Vagina (tissue), 2 donors: ENCODE results near the gene CFAP46. TPM values are rescaled to one million over a fixed set of nuclear protein-coding genes. Genes with fewer than 3 reads are reported as not detected.

Experiments used
- DNase-seq, 2 donors: peaks; one replicate each; pipeline ENCODE4 v3.0.0-alpha.2; 2017; ENCODE audit errors: extremely low spot score in 2 of 2
- H3K27ac ChIP-seq: fragments of 200-600 bp; sonication (generic); one replicate; pipeline ENCODE4 v1.5.1; 2019
- H3K27me3 ChIP-seq: fragments of 200-600 bp; sonication (generic); one replicate; pipeline ENCODE4 v1.5.1; 2019
- H3K36me3 ChIP-seq, 2 donors: fragments of 200-600 bp; sonication (generic); one replicate each; pipeline ENCODE4 v1.5.1; 2017 to 2019
- H3K4me1 ChIP-seq: fragments of 200-600 bp; sonication (generic); one replicate; pipeline ENCODE4 v1.5.1; 2019
- H3K4me3 ChIP-seq, 2 donors: fragments of 200-600 bp; sonication (generic); 1 replicate in 1 of 2; 2 replicates in 1 of 2; pipeline ENCODE4 v1.5.1; 2016 to 2019
- H3K9me3 ChIP-seq: fragments of 200-600 bp; sonication (generic); one replicate; pipeline ENCODE4 v1.5.1; 2019
- POLR2A ChIP-seq, 2 donors: fragments of 450-650 bp; IDR thresholded peaks; one replicate each; pipeline ENCODE4 v1.6.1; 2017; ENCODE audit warnings: antibody characterized with exemption in 2 of 2, mild to moderate bottlenecking in 2 of 2, moderate library complexity in 2 of 2
- POLR2AphosphoS5 ChIP-seq, 2 donors: sonication (generic); formaldehyde crosslinking; IDR thresholded peaks; one replicate each; pipeline ENCODE4 v1.9.0; 2017; ENCODE audit warnings: antibody characterized with exemption in 2 of 2, mild to moderate bottlenecking in 2 of 2, low read depth in 1 of 2; ENCODE audit not compliant: insufficient read depth in 1 of 2
- intact Hi-C: fragments of 100-400 bp; cut with DNase I; formaldehyde crosslinking; loops from one replicate; pipeline ENCODE4 v1.15.1; 2023
- total RNA-seq: library from RNA; depleted of rRNA; stranded (reverse); fragments of >200 nt; gene quantifications from one replicate; pipeline ENCODE4 v1.2.3, GENCODE V29; 2016
- TF ChIP-seq, protein P1 (sequence below), 3 experiments: fragments of 450-650 bp in 2 of 3; fragments of 200-600 bp in 1 of 3; sonication (generic) in 1 of 3; IDR thresholded peaks; one replicate each; pipeline ENCODE4 v1.5.1; 2017 to 2019; ENCODE audit warnings: antibody characterized with exemption in 3 of 3, mild to moderate bottlenecking in 2 of 3, moderate library complexity in 2 of 3

CFAP46 gene
- total RNA-seq, 1 donor from 2014 or later = not detected

GRCh38 chr10:132947843-132948242 lies 5.5 kb upstream of the CFAP46 start:
- DNase-seq = no peak
- TF ChIP-seq, protein P1, sequence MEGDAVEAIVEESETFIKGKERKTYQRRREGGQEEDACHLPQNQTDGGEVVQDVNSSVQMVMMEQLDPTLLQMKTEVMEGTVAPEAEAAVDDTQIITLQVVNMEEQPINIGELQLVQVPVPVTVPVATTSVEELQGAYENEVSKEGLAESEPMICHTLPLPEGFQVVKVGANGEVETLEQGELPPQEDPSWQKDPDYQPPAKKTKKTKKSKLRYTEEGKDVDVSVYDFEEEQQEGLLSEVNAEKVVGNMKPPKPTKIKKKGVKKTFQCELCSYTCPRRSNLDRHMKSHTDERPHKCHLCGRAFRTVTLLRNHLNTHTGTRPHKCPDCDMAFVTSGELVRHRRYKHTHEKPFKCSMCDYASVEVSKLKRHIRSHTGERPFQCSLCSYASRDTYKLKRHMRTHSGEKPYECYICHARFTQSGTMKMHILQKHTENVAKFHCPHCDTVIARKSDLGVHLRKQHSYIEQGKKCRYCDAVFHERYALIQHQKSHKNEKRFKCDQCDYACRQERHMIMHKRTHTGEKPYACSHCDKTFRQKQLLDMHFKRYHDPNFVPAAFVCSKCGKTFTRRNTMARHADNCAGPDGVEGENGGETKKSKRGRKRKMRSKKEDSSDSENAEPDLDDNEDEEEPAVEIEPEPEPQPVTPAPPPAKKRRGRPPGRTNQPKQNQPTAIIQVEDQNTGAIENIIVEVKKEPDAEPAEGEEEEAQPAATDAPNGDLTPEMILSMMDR (IDR thresholded peaks at IDR 0.05) = no peak
- TF ChIP-seq POLR2AphosphoS5 (IDR thresholded peaks at IDR 0.05; ENCODE audit: insufficient read depth in 1 of 2, low read depth in 1 of 2) = no peak
- TF ChIP-seq POLR2A (IDR thresholded peaks at IDR 0.05) = no peak
- no peaks in the 10 kb centered on the region for H3K36me3 ChIP-seq
- H3K4me1 ChIP-seq = peaks cover 4% of the 10 kb centered on the region
- H3K4me3 ChIP-seq = no peak overlapping the region
- H3K27ac ChIP-seq = no peak overlapping the region
- intact Hi-C loops = no loop called here
- H3K27me3 ChIP-seq = no peaks in the 10 kb centered on the region
- no peaks in the 10 kb centered on the region for H3K9me3 ChIP-seq

GRCh38 chr10:132946806-132947546 lies 4.6 kb upstream of the CFAP46 start:
- Histone ChIP-seq H3K36me3 (no peaks in the 10 kb centered on the region), H3K4me3 (no peak overlapping the region), H3K9me3 (no peaks in the 10 kb centered on the region), H3K27me3 (no peaks in the 10 kb centered on the region), H3K4me1 (peaks cover 13% of the 10 kb centered on the region), H3K27ac (no peak overlapping the region)
- TF ChIP-seq, protein P1 (IDR thresholded peaks at IDR 0.05) = no peak
- TF ChIP-seq POLR2A (IDR thresholded peaks at IDR 0.05) = no peak
- no peak for TF ChIP-seq POLR2AphosphoS5 (IDR thresholded peaks at IDR 0.05; ENCODE audit: insufficient read depth in 1 of 2, low read depth in 1 of 2)
- no peak for DNase-seq
- intact Hi-C loops = no loop called here

DNA sequence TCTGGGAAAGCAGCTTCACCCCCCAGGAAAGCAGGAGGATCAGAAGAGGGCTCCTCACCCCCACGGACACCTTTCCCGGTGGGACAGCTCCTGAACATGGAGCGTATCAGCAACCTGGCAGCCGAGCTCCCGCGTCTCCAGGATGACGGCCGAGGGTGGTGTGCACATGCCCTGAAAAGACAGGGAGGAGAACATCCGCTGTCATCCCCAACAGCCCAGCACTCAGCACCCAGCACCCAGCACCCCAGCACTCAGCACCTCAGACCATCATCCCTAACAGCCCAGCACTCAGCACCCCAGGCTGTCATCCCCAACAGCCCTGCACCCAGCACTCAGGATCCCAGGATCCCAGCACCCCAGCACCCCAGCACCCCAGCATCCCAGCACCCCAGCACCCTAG lies 3.9 kb upstream of the CFAP46 start:
- no peaks in the 10 kb centered on the region for H3K36me3 ChIP-seq
- no peak for TF ChIP-seq POLR2AphosphoS5 (IDR thresholded peaks at IDR 0.05; ENCODE audit: insufficient read depth in 1 of 2, low read depth in 1 of 2)
- TF ChIP-seq, protein P1 (IDR thresholded peaks at IDR 0.05) = no peak
- no peak for TF ChIP-seq POLR2A (IDR thresholded peaks at IDR 0.05)
- H3K9me3 ChIP-seq = no peaks in the 10 kb centered on the region
- no peaks in the 10 kb centered on the region for H3K27me3 ChIP-seq
- no peak for DNase-seq
- intact Hi-C loops = no loop called here
- peaks cover 14% of the 10 kb centered on the region for H3K4me1 ChIP-seq
- no peak overlapping the region for H3K4me3 ChIP-seq
- no peak overlapping the region for H3K27ac ChIP-seq

DNA sequence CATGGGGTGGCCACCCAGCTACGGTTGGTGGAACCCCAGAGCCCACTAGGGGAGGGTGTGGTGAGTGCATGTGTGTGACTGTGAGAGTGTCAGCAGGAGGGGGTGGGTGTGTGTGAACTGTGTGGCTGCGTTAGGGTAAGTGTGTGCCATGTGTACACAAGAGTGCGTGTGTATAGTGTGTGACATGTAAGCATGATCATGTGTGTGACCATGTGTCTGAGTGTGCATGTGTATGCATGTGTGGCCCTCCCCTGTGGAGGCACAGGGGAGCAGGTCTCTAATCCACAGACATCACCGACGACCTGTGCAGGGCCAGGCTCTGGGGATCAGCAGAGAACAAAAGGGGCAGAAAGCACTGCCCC lies 3.5 kb upstream of the CFAP46 start:
- TF ChIP-seq POLR2AphosphoS5 (IDR thresholded peaks at IDR 0.05; ENCODE audit: insufficient read depth in 1 of 2, low read depth in 1 of 2) (no peak), POLR2A (IDR thresholded peaks at IDR 0.05) (no peak)
- TF ChIP-seq, protein P1 (IDR thresholded peaks at IDR 0.05) = no peak
- no peak for DNase-seq
- peaks cover 14% of the 10 kb centered on the region for H3K4me1 ChIP-seq
- H3K9me3 ChIP-seq = no peaks in the 10 kb centered on the region
- no peak overlapping the region for H3K27ac ChIP-seq
- intact Hi-C loops = no loop called here
- H3K36me3 ChIP-seq = no peaks in the 10 kb centered on the region
- no peaks in the 10 kb centered on the region for H3K27me3 ChIP-seq
- no peak overlapping the region for H3K4me3 ChIP-seq

- Histone ChIP-seq H3K27ac (no peak overlapping the region), H3K4me1 (peaks cover 14% of the 10 kb centered on the region), H3K4me3 (no peak overlapping the region), H3K36me3 (no peaks in the 10 kb centered on the region), H3K27me3 (no peaks in the 10 kb centered on the region), H3K9me3 (no peaks in the 10 kb centered on the region)
- no peak for DNase-seq
- no peak for TF ChIP-seq POLR2AphosphoS5 (IDR thresholded peaks at IDR 0.05; ENCODE audit: insufficient read depth in 1 of 2, low read depth in 1 of 2)
- TF ChIP-seq, protein P1 (IDR thresholded peaks at IDR 0.05) = no peak
- no peak for TF ChIP-seq POLR2A (IDR thresholded peaks at IDR 0.05)
- intact Hi-C loops = no loop called here
Measured at GRCh38 chr10:132945125-132945893, 2.9 kb upstream of the CFAP46 start.
